H1 (cell line): ENCODE measurements around the gene S100A16. TPM values are rescaled to one million over a fixed set of nuclear protein-coding genes. Genes with fewer than 3 reads are reported as not detected.

Experiments used
- BRCA1 ChIP-seq: IDR thresholded peaks from 2 replicates; pipeline ENCODE4 v1.6.1; 2012; ENCODE audit warnings: low read depth, low read length, improper control_type of control experiment
- CEBPB ChIP-seq: IDR thresholded peaks from 2 replicates; pipeline ENCODE4 v1.6.1; 2012; ENCODE audit warnings: low read depth, low read length
- EGR1 ChIP-seq: IDR thresholded peaks from 2 replicates; pipeline ENCODE4 v1.6.1; 2011; ENCODE audit warnings: low read depth, low read length, borderline replicate concordance
- JUND ChIP-seq: IDR thresholded peaks from 2 replicates; pipeline ENCODE4 v1.6.1; 2011; ENCODE audit warnings: mild to moderate bottlenecking, improper control_type of control experiment, low read length
- SP2 ChIP-seq: IDR thresholded peaks from 2 replicates; pipeline ENCODE4 v1.6.1; 2012; ENCODE audit warnings: mild to moderate bottlenecking, low read length, inconsistent platforms
- SRF ChIP-seq: IDR thresholded peaks from 2 replicates; pipeline ENCODE4 v1.6.1; 2011; ENCODE audit warnings: mild to moderate bottlenecking, low read depth, low read length, moderate library complexity
- polyA plus RNA-seq, 7 experiments: library from polyadenylated mRNA; depleted of rRNA in 3 of 7; stranded (reverse) in 5 of 7; unstranded in 2 of 7; fragments of >200 nt in 5 of 7; fragments of 200-250 nt in 2 of 7; gene quantifications; 1 replicate in 5 of 7; 2 replicates in 1 of 7; 4 replicates in 1 of 7; pipeline versions ENCODE4 v1.2.1 to v1.2.3, GENCODE V29; 2011 to 2013; ENCODE audit warnings: missing spikeins in 2 of 7, mixed read lengths in 2 of 7
- total RNA-seq: library from RNA; stranded (reverse); fragmentation: NEBNext Ultra II Directional; extraction: Animal tissue kit (Norgen Biotek cat#: 25700); gene quantifications from 2 replicates; pipeline ENCODE4 v1.2.1, GENCODE V29; 2021
- TF ChIP-seq, protein P1 (sequence below): fragments of 300-600 bp; sonication (generic); IDR thresholded peaks from 2 replicates; pipeline ENCODE4 v1.7.1; 2012; ENCODE audit warnings: low read length, moderate library complexity, mild to moderate bottlenecking, inconsistent platforms; ENCODE audit not compliant: insufficient replicate concordance

The S100A16 gene
- total and polyA plus RNA-seq, 2 of the 8 experiments (the other 6 are each of a cell fraction or from before 2014, with no cell fraction given), result 14.9 to 61.4 TPM

DNA sequence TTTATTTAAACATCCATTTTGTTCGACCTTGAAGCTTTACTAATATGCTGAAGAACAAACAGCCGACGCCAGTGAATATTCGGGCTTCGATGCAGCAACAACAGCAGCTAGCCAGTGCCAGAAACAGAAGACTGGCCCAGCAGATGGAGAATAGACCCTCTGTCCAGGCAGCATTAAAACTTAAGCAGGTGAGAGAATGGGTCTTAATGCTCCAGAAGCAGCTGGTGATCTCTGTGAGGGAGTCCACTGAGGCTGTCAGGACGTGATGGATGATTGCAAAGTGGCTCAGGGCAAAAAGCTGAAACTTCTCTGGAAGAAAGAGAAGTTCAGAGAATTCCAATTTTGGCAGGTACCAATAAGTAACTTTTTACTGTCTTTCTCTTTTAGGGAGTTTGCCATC lies 25.3 kb upstream of the S100A16 start (continued):
- TF ChIP-seq, protein P1, sequence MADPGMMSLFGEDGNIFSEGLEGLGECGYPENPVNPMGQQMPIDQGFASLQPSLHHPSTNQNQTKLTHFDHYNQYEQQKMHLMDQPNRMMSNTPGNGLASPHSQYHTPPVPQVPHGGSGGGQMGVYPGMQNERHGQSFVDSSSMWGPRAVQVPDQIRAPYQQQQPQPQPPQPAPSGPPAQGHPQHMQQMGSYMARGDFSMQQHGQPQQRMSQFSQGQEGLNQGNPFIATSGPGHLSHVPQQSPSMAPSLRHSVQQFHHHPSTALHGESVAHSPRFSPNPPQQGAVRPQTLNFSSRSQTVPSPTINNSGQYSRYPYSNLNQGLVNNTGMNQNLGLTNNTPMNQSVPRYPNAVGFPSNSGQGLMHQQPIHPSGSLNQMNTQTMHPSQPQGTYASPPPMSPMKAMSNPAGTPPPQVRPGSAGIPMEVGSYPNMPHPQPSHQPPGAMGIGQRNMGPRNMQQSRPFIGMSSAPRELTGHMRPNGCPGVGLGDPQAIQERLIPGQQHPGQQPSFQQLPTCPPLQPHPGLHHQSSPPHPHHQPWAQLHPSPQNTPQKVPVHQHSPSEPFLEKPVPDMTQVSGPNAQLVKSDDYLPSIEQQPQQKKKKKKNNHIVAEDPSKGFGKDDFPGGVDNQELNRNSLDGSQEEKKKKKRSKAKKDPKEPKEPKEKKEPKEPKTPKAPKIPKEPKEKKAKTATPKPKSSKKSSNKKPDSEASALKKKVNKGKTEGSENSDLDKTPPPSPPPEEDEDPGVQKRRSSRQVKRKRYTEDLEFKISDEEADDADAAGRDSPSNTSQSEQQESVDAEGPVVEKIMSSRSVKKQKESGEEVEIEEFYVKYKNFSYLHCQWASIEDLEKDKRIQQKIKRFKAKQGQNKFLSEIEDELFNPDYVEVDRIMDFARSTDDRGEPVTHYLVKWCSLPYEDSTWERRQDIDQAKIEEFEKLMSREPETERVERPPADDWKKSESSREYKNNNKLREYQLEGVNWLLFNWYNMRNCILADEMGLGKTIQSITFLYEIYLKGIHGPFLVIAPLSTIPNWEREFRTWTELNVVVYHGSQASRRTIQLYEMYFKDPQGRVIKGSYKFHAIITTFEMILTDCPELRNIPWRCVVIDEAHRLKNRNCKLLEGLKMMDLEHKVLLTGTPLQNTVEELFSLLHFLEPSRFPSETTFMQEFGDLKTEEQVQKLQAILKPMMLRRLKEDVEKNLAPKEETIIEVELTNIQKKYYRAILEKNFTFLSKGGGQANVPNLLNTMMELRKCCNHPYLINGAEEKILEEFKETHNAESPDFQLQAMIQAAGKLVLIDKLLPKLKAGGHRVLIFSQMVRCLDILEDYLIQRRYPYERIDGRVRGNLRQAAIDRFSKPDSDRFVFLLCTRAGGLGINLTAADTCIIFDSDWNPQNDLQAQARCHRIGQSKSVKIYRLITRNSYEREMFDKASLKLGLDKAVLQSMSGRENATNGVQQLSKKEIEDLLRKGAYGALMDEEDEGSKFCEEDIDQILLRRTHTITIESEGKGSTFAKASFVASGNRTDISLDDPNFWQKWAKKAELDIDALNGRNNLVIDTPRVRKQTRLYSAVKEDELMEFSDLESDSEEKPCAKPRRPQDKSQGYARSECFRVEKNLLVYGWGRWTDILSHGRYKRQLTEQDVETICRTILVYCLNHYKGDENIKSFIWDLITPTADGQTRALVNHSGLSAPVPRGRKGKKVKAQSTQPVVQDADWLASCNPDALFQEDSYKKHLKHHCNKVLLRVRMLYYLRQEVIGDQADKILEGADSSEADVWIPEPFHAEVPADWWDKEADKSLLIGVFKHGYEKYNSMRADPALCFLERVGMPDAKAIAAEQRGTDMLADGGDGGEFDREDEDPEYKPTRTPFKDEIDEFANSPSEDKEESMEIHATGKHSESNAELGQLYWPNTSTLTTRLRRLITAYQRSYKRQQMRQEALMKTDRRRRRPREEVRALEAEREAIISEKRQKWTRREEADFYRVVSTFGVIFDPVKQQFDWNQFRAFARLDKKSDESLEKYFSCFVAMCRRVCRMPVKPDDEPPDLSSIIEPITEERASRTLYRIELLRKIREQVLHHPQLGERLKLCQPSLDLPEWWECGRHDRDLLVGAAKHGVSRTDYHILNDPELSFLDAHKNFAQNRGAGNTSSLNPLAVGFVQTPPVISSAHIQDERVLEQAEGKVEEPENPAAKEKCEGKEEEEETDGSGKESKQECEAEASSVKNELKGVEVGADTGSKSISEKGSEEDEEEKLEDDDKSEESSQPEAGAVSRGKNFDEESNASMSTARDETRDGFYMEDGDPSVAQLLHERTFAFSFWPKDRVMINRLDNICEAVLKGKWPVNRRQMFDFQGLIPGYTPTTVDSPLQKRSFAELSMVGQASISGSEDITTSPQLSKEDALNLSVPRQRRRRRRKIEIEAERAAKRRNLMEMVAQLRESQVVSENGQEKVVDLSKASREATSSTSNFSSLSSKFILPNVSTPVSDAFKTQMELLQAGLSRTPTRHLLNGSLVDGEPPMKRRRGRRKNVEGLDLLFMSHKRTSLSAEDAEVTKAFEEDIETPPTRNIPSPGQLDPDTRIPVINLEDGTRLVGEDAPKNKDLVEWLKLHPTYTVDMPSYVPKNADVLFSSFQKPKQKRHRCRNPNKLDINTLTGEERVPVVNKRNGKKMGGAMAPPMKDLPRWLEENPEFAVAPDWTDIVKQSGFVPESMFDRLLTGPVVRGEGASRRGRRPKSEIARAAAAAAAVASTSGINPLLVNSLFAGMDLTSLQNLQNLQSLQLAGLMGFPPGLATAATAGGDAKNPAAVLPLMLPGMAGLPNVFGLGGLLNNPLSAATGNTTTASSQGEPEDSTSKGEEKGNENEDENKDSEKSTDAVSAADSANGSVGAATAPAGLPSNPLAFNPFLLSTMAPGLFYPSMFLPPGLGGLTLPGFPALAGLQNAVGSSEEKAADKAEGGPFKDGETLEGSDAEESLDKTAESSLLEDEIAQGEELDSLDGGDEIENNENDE, result no peak
- no peak for TF ChIP-seq SRF
- no peak for TF ChIP-seq BRCA1
- TF ChIP-seq SP2, result no peak
- no peak for TF ChIP-seq CEBPB
- TF ChIP-seq EGR1, result no peak
- no peak for TF ChIP-seq JUND
- TF ChIP-seq, all 59 proteins: peak for 0
